RPMI8226 (cell line): ENCODE data around the gene ZNF296.

Experiments used
- DNase-seq: peaks from one replicate; pipeline ENCODE4 v3.0.0-alpha.2; 2015

Gene ZNF296

GRCh38 chr19:45051929-45052579 is 24.2 kb downstream of the ZNF296 start:
- DNase-seq, result no peak

- DNase-seq, result no peak
Measured at GRCh38 chr19:45050036-45050435, 26.2 kb downstream of the ZNF296 start.

GRCh38 chr19:45049073-45049736 is 27.1 kb downstream of the ZNF296 start:
- no peak for DNase-seq

- DNase-seq, result peak; percentile 53
Measured at GRCh38 chr19:45047188-45047797, 29.0 kb downstream of the ZNF296 start.

GRCh38 chr19:45046355-45046754 is 29.9 kb downstream of the ZNF296 start:
- no peak for DNase-seq

GRCh38 chr19:45045671-45046353 is 30.5 kb downstream of the ZNF296 start:
- DNase-seq, result no peak

GRCh38 chr19:45041125-45041524 is 35.2 kb downstream of the ZNF296 start:
- no peak for DNase-seq

- no peak for DNase-seq
Measured at GRCh38 chr19:45040059-45040771, 36.1 kb downstream of the ZNF296 start.

GRCh38 chr19:45038931-45039893 is 37.1 kb downstream of the ZNF296 start, which contains the start of gene CLASRP:
Gene CLASRP (plus strand): TSS chr19:45039045. CDS start chr19:45040213, 1,168 bp downstream.
- DNase-seq, result peak; percentile 89

- no peak for DNase-seq
Measured at GRCh38 chr19:45037393-45038169, 38.7 kb downstream of the ZNF296 start.

GRCh38 chr19:45035755-45036154 is 40.5 kb downstream of the ZNF296 start:
- no peak for DNase-seq

GRCh38 chr19:45032421-45032820 is 43.9 kb downstream of the ZNF296 start:
- no peak for DNase-seq

- DNase-seq, result no peak
Measured at GRCh38 chr19:45030825-45031224, 45.5 kb downstream of the ZNF296 start.

- no peak for DNase-seq
Measured at GRCh38 chr19:45027371-45027770, 48.9 kb downstream of the ZNF296 start.

GRCh38 chr19:45025264-45025663 is 51.0 kb downstream of the ZNF296 start:
- DNase-seq, result no peak

GRCh38 chr19:45023048-45023447 is 53.2 kb downstream of the ZNF296 start:
- DNase-seq, result no peak

GRCh38 chr19:45021971-45022370 is 54.3 kb downstream of the ZNF296 start:
- DNase-seq, result no peak
